ENCODE measurements around the gene CIAPIN1.

Gene CIAPIN1

GRCh38 chr16:57381791-57382534 is 65.2 kb downstream of the CIAPIN1 start:
- no peak for DNase-seq

GRCh38 chr16:57380671-57381462 is 66.3 kb downstream of the CIAPIN1 start:
- no peak for DNase-seq

GRCh38 chr16:57379579-57379978 is 67.6 kb downstream of the CIAPIN1 start:
- DNase-seq = no peak
